Measurements from ENCODE around the gene SPOCD1. TPM values are rescaled to one million over a fixed set of nuclear protein-coding genes. Genes with fewer than 3 reads are reported as not detected.

Gene SPOCD1
- total RNA-seq, 1 donor from 2014 or later: 1.5 TPM

- H3K27ac Mint-ChIP-seq (ENCODE audit: unreplicated experiment): no peak overlapping the region
- H3K9me3 Mint-ChIP-seq (ENCODE audit: unreplicated experiment): no peaks in the 10 kb centered on the region
- H3K36me3 Mint-ChIP-seq (ENCODE audit: low read depth, unreplicated experiment): no peaks in the 10 kb centered on the region
- DNase-seq (ENCODE audit: low spot score): no peak
- H3K4me1 Mint-ChIP-seq (ENCODE audit: unreplicated experiment): peaks cover 14% of the 10 kb centered on the region
- H3K27me3 Mint-ChIP-seq (ENCODE audit: unreplicated experiment): no peaks in the 10 kb centered on the region
- no peak for TF ChIP-seq CTCF (IDR thresholded peaks at IDR 0.05; ENCODE audit: unreplicated experiment)
- no peak overlapping the region for H3K4me3 Mint-ChIP-seq (ENCODE audit: unreplicated experiment)
Observed at GRCh38 chr1:31804098-31804497, 11.7 kb downstream of the SPOCD1 start.

- H3K9me3 Mint-ChIP-seq (ENCODE audit: unreplicated experiment): no peaks in the 10 kb centered on the region
- H3K36me3 Mint-ChIP-seq (ENCODE audit: low read depth, unreplicated experiment): no peaks in the 10 kb centered on the region
- no peak overlapping the region for H3K4me3 Mint-ChIP-seq (ENCODE audit: unreplicated experiment)
- H3K27ac Mint-ChIP-seq (ENCODE audit: unreplicated experiment): peak overlapping the region; percentile 13
- DNase-seq (ENCODE audit: low spot score): no peak
- peaks cover 14% of the 10 kb centered on the region for H3K4me1 Mint-ChIP-seq (ENCODE audit: unreplicated experiment)
- H3K27me3 Mint-ChIP-seq (ENCODE audit: unreplicated experiment): no peaks in the 10 kb centered on the region
- no peak for TF ChIP-seq CTCF (IDR thresholded peaks at IDR 0.05; ENCODE audit: unreplicated experiment)
Observed at GRCh38 chr1:31803610-31804009, 12.2 kb downstream of the SPOCD1 start.

GRCh38 chr1:31802190-31803150, 13.4 kb downstream of the SPOCD1 start:
- Mint-ChIP-seq H3K4me3 (ENCODE audit: unreplicated experiment) (no peak overlapping the region), H3K27ac (ENCODE audit: unreplicated experiment) (no peak overlapping the region), H3K27me3 (ENCODE audit: unreplicated experiment) (no peaks in the 10 kb centered on the region), H3K9me3 (ENCODE audit: unreplicated experiment) (no peaks in the 10 kb centered on the region), H3K4me1 (ENCODE audit: unreplicated experiment) (peaks cover 14% of the 10 kb centered on the region), H3K36me3 (ENCODE audit: low read depth, unreplicated experiment) (no peaks in the 10 kb centered on the region)
- TF ChIP-seq CTCF (IDR thresholded peaks at IDR 0.05; ENCODE audit: unreplicated experiment): no peak
- DNase-seq (ENCODE audit: low spot score): no peak

DNA sequence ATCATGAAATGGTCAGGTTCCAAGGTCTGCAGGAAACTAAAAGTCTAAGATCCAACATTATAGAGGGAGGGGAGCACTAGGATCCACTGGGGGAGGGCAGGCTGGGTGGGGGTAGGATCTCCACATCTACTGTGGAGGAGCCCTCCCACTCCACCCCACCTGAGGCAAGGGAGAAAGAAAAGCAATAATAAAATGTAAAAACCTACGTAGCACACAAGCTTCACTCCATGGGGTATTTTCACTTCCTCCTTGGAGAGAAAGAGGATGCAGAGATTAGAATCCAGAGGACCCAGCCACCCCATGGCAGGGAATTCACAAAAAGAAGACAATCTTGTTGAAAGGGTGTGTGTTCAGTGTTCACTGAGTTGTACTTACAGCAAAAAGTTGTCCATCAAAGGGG, 14.4 kb downstream of the SPOCD1 start:
- Mint-ChIP-seq H3K4me1 (ENCODE audit: unreplicated experiment) (peaks cover 14% of the 10 kb centered on the region), H3K27me3 (ENCODE audit: unreplicated experiment) (peaks cover 2% of the 10 kb centered on the region), H3K36me3 (ENCODE audit: low read depth, unreplicated experiment) (no peaks in the 10 kb centered on the region), H3K27ac (ENCODE audit: unreplicated experiment) (no peak overlapping the region), H3K9me3 (ENCODE audit: unreplicated experiment) (no peaks in the 10 kb centered on the region), H3K4me3 (ENCODE audit: unreplicated experiment) (no peak overlapping the region)
- TF ChIP-seq CTCF (IDR thresholded peaks at IDR 0.05; ENCODE audit: unreplicated experiment): no peak
- DNase-seq (ENCODE audit: low spot score): no peak

DNA sequence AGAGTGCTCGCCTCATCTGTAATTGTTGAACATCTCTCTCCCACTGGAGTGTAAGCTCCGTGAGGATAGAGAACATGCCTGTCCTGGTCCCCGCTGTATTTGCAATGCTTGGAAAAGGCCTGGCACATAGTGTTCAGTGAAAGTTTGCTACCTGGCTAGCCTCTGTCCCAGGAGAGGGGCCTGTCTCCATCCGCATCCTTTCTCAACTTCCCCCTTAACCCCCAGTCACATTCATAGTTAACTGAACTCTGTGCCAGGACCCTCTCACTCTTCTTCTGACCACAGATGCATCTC, 15.2 kb downstream of the SPOCD1 start:
- DNase-seq (ENCODE audit: low spot score): no peak
- Mint-ChIP-seq H3K36me3 (ENCODE audit: low read depth, unreplicated experiment) (no peaks in the 10 kb centered on the region), H3K4me1 (ENCODE audit: unreplicated experiment) (peaks cover 14% of the 10 kb centered on the region)

More for the DNA sequence above, 15.2 kb downstream of the SPOCD1 start:
- TF ChIP-seq CTCF (IDR thresholded peaks at IDR 0.05; ENCODE audit: unreplicated experiment): no peak
- Mint-ChIP-seq H3K27ac (ENCODE audit: unreplicated experiment) (peak overlapping the region; percentile 5), H3K27me3 (ENCODE audit: unreplicated experiment) (peaks cover 2% of the 10 kb centered on the region), H3K4me3 (ENCODE audit: unreplicated experiment) (no peak overlapping the region), H3K9me3 (ENCODE audit: unreplicated experiment) (no peaks in the 10 kb centered on the region)

All from endothelial cell (in vitro differentiated cells).